HEK293T (cell line): ENCODE data around the gene EPS8L3.

ENCODE experiments used
- CTCF ChIA-PET: fragments of 350-600 bp; formaldehyde crosslinking; extraction: SDS; loops from one replicate; lab custom pipeline; 2021; ENCODE audit warnings: antibody characterized with exemption, inconsistent platforms; lab: Yijun Ruan, JAX
- POLR2A ChIA-PET: fragments of 350-600 bp; formaldehyde crosslinking; extraction: SDS; loops from one replicate; lab custom pipeline; 2020; ENCODE audit warnings: antibody characterized with exemption, inconsistent platforms; lab: Yijun Ruan, JAX
- DNase-seq: peaks from one replicate; pipeline ENCODE4 v3.0.0; 2012; ENCODE audit warnings: mixed read lengths; ENCODE audit errors: extremely low spot score
- ARNT ChIP-seq: fragments of 450-650 bp; IDR thresholded peaks from 2 replicates; pipeline ENCODE4 v1.6.1; 2017; ENCODE audit warnings: mild to moderate bottlenecking
- BHLHE40 ChIP-seq: fragments of 450-650 bp; IDR thresholded peaks from 2 replicates; pipeline ENCODE4 v1.6.1; 2016; ENCODE audit warnings: mild to moderate bottlenecking, moderate library complexity, borderline replicate concordance
- CTBP1 ChIP-seq: fragments of 450-650 bp; IDR thresholded peaks from 2 replicates; pipeline ENCODE4 v1.6.1; 2016; ENCODE audit warnings: borderline replicate concordance
- ELF4 ChIP-seq: fragments of 450-650 bp; IDR thresholded peaks from 2 replicates; pipeline ENCODE4 v1.6.1; 2017; ENCODE audit warnings: antibody characterized with exemption
- FOXA1 ChIP-seq: fragments of 450-650 bp; IDR thresholded peaks from 2 replicates; pipeline ENCODE4 v1.6.1; 2016; ENCODE audit warnings: mild to moderate bottlenecking
- FOXK2 ChIP-seq: fragments of 450-650 bp; IDR thresholded peaks from 2 replicates; pipeline ENCODE4 v1.6.1; 2016; ENCODE audit warnings: mild to moderate bottlenecking
- FOXM1 ChIP-seq: fragments of 450-650 bp; IDR thresholded peaks from 2 replicates; pipeline ENCODE4 v1.6.1; 2017; ENCODE audit warnings: mild to moderate bottlenecking, borderline replicate concordance
- HDGF ChIP-seq: fragments of 450-650 bp; IDR thresholded peaks from 2 replicates; pipeline ENCODE4 v1.6.1; 2017; ENCODE audit warnings: antibody characterized with exemption, borderline replicate concordance
- L3MBTL2 ChIP-seq: fragments of 450-650 bp; conservative IDR thresholded peaks from 2 replicates; pipeline ENCODE4 v1.6.1; 2016; ENCODE audit warnings: mild to moderate bottlenecking
- LEF1 ChIP-seq: fragments of 450-650 bp; IDR thresholded peaks from 2 replicates; pipeline ENCODE4 v1.6.1; 2017; ENCODE audit warnings: mild to moderate bottlenecking, borderline replicate concordance
- NFRKB ChIP-seq: fragments of 450-650 bp; IDR thresholded peaks from 2 replicates; pipeline ENCODE4 v1.6.1; 2016; ENCODE audit warnings: mild to moderate bottlenecking, moderate library complexity
- PKNOX1 ChIP-seq: fragments of 450-650 bp; IDR thresholded peaks from 2 replicates; pipeline ENCODE4 v1.6.1; 2016
- SP1 ChIP-seq: fragments of 450-650 bp; IDR thresholded peaks from 2 replicates; pipeline ENCODE4 v1.6.1; 2017
- SUZ12 ChIP-seq: fragments of 450-650 bp; IDR thresholded peaks from 2 replicates; pipeline ENCODE4 v1.6.1; 2016; ENCODE audit warnings: mild to moderate bottlenecking
- TARDBP ChIP-seq: fragments of 450-650 bp; IDR thresholded peaks from 2 replicates; pipeline ENCODE4 v1.6.1; 2016
- ZNF384 ChIP-seq: fragments of 450-650 bp; IDR thresholded peaks from 2 replicates; pipeline ENCODE4 v1.6.1; 2016

The EPS8L3 gene

GRCh38 chr1:109788695-109789521, 25.2 kb upstream of the EPS8L3 start:
- CTCF ChIA-PET: interaction anchor here (0.7 to 1.7 kb wide), 4 partner anchors 99 to 196 kb away, joined by 3 to 8 read pairs (median 3); partner anchors contain the start of gene AHCYL1
- POLR2A ChIA-PET: no interaction called here
- DNase-seq: peak; percentile 69
- TF ChIP-seq FOXA1: no peak
- no peak for TF ChIP-seq FOXM1
- no peak for TF ChIP-seq TARDBP
- no peak for TF ChIP-seq HDGF
- no peak for TF ChIP-seq ARNT
- TF ChIP-seq ELF4: no peak
- TF ChIP-seq NFRKB: no peak
- no peak for TF ChIP-seq PKNOX1
- TF ChIP-seq ZNF384: no peak
- no peak for TF ChIP-seq SUZ12
- TF ChIP-seq FOXK2: no peak
- TF ChIP-seq BHLHE40: no peak
- no peak for TF ChIP-seq SP1

GRCh38 chr1:109787845-109788601, 24.3 kb upstream of the EPS8L3 start:
- POLR2A ChIA-PET: no interaction called here
- no peak for DNase-seq
- CTCF ChIA-PET: interaction anchor here (1.7 kb wide), 1 partner anchor 197 kb away, joined by 8 read pairs; the partner anchor contains the start of gene AHCYL1
- TF ChIP-seq LEF1 (no peak), FOXM1 (no peak), BHLHE40 (no peak), PKNOX1 (no peak), NFRKB (no peak), HDGF (no peak), TARDBP (no peak), FOXK2 (no peak)

- ChIA-PET POLR2A (no interaction called here), CTCF (interaction anchor here (0.6 to 1.7 kb wide), 2 partner anchors 48 to 197 kb away, joined by 3 to 8 read pairs; partner anchors contain the start of gene AHCYL1)
- no peak for TF ChIP-seq BHLHE40
- no peak for TF ChIP-seq SUZ12
- no peak for TF ChIP-seq HDGF
- no peak for TF ChIP-seq LEF1
- no peak for TF ChIP-seq FOXM1
- no peak for TF ChIP-seq PKNOX1
- TF ChIP-seq SP1: no peak
- TF ChIP-seq ARNT: no peak
- TF ChIP-seq ZNF384: no peak
- no peak for TF ChIP-seq ELF4
- TF ChIP-seq L3MBTL2: no peak
- TF ChIP-seq CTBP1: no peak
- no peak for DNase-seq
Measured at GRCh38 chr1:109787211-109787844, 23.6 kb upstream of the EPS8L3 start.

GRCh38 chr1:109786531-109787021, 22.9 kb upstream of the EPS8L3 start:
- no peak for DNase-seq
- ChIA-PET CTCF (interaction anchor here (1.3 kb wide), 2 partner anchors 10 to 198 kb away, joined by 5 read pairs; partner anchors contain the start of gene AHCYL1), POLR2A (interaction anchor here (1.2 kb wide), 1 partner anchor 198 kb away, joined by 4 read pairs; the partner anchor contains the start of gene AHCYL1)
- TF ChIP-seq LEF1 (no peak), TARDBP (no peak), PKNOX1 (no peak), ARNT (no peak), ZNF384 (no peak)

GRCh38 chr1:109786112-109786480, 22.4 kb upstream of the EPS8L3 start:
- TF ChIP-seq ZNF384 (no peak), BHLHE40 (no peak), ELF4 (no peak), SP1 (no peak), FOXM1 (no peak), SUZ12 (no peak), NFRKB (no peak), HDGF (no peak), L3MBTL2 (no peak), LEF1 (no peak), CTBP1 (no peak)
- no peak for DNase-seq
- ChIA-PET POLR2A (interaction anchor here (1.2 kb wide), 1 partner anchor 198 kb away, joined by 4 read pairs; the partner anchor contains the start of gene AHCYL1), CTCF (interaction anchor here (1.3 kb wide), 2 partner anchors 9 to 198 kb away, joined by 5 read pairs; partner anchors contain the start of gene AHCYL1)
